Astrocyte of the cerebellum (primary cell): Measurements from ENCODE around the gene ZFX.

Experiments used
- DNase-seq: peaks from one replicate; pipeline ENCODE4 v3.0.0-alpha.2; 2011; ENCODE audit warnings: low read depth
- H3K4me3 ChIP-seq: 2 replicates; pipeline ENCODE4 v1.5.1; 2011; ENCODE audit warnings: mild to moderate bottlenecking, low read depth, low read length, moderate library complexity
- in situ Hi-C: cut with HindIII; loops from 2 replicates; pipeline ENCODE4 v1.10.0; 2017; ENCODE audit warnings: low sequenced_read_pairs
- TF ChIP-seq, protein P1 (sequence below): IDR thresholded peaks from 2 replicates; pipeline ENCODE4 v1.5.1; 2012; ENCODE audit warnings: low read length, low read depth, moderate library complexity, mild to moderate bottlenecking; ENCODE audit errors: missing control alignments

ZFX gene

DNA sequence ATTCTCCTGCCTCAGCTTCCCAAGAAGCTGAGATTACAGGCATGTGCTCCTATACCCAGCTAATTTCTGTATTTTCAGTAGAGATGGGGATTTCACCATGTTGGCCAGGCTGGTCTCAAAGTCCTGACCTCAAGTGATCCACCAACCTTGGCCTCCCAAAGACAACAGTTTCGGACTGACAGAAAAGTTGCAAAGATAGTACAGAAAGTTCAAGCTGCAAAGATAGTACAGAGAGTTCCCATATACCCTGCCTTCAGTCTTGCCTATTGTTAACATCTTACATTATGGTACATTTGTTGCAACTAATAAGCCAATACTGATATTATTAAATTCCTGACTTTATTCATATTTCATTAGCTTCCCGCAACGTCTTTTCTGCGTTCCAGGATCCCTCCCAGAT, 98.5 kb downstream of the ZFX start:
- no peak for DNase-seq
- TF ChIP-seq, protein P1, sequence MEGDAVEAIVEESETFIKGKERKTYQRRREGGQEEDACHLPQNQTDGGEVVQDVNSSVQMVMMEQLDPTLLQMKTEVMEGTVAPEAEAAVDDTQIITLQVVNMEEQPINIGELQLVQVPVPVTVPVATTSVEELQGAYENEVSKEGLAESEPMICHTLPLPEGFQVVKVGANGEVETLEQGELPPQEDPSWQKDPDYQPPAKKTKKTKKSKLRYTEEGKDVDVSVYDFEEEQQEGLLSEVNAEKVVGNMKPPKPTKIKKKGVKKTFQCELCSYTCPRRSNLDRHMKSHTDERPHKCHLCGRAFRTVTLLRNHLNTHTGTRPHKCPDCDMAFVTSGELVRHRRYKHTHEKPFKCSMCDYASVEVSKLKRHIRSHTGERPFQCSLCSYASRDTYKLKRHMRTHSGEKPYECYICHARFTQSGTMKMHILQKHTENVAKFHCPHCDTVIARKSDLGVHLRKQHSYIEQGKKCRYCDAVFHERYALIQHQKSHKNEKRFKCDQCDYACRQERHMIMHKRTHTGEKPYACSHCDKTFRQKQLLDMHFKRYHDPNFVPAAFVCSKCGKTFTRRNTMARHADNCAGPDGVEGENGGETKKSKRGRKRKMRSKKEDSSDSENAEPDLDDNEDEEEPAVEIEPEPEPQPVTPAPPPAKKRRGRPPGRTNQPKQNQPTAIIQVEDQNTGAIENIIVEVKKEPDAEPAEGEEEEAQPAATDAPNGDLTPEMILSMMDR = no peak
- in situ Hi-C loops = no loop called here
- H3K4me3 ChIP-seq = no peak overlapping the region

DNA sequence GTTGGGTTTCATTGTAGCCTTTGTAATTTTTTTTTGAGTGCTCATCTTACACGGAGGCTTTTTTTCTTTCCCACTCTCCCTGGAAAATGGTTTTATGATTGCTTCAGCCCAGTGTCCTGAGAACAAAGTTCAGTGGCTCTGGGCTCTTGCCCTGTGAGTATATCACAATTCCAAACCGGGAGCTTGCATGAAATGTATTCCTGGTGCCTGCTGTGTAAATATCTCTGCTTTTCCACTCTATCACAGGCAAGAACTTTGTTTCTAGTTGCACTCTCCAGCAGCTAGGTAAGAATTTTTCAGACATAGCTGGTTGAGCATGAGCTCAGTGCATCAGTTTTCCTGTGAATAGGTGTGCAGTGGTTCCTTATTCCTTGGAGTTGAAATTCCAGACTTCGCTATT, 103.5 kb downstream of the ZFX start:
- H3K4me3 ChIP-seq = no peak overlapping the region
- TF ChIP-seq, protein P1 = no peak
- in situ Hi-C loops = no loop called here
- no peak for DNase-seq

DNA sequence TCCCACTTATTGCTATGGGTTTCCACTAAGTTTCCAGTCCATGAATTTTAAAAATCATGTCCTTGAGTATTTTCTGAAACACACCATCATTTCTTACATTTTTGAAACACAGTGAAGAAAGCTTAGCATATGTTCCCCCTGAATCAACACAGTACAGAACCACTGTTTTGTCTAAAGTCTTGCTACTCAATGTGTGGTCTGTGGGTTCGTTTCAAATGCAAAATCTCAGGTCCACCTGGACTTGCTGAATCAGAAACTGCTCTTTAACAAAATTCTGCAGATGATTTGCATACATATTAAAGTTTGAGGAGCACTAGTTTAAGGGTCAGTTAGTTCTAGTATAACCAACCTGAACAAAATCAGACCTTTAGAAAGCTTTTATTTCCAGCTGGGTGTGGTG, 103.9 kb downstream of the ZFX start:
- no peak for DNase-seq

DNA sequence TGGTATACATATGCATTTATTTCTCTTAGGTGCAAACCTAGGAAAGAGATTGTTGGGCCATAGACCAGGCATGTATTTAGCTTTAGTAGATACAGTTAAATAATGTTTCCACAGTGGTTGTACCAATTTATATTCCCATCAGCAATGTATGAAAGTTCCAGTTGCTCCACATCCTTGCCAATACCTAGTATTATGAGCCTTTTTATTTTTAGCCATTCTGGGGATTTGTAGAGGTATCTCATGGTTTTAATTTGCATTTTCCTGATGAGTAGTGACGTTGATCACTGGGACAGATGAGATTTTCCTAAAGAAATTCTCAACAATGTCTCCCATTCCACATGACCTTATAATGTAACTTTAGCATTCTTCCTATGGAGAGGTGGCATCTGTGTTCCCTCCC, 107.5 kb downstream of the ZFX start:
- TF ChIP-seq, protein P1 = no peak
- in situ Hi-C loops = no loop called here
- H3K4me3 ChIP-seq = no peak overlapping the region
- DNase-seq = no peak

More for the DNA sequence above, 103.9 kb downstream of the ZFX start:
- in situ Hi-C loops = no loop called here
- no peak overlapping the region for H3K4me3 ChIP-seq
- TF ChIP-seq, protein P1 = no peak

DNA sequence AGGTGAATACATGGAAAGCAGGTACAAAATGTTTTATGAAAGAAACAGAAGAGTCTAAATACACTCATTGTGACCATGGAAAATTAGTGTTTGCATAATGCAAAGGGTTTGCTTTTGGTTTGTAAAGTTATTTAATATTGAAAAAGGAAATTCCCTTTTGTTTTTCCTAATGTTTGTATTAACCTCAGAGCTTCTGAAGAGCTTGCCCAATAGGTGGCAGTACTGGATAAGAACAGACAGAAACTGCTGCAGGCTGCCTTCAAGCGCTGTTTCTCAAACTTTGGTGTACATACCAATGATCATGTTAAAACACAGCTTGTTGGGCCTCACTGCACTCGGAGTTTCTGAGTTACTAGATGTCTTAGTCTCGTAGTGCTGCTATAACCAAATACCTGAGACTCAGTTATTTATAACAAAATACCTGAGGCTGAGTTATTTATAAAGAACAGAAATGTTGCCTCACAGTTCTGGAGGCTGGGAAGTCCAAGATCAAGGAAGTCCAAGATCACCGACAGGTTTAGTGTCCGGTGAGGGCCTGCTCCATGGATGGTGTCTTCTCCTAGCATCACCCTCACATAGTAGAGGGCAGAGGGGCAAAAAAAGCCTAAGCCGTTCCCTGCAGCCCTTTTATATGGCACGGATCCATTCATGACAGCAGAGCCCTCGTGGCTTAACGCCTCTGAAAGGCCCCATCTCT, 110.2 kb downstream of the ZFX start:
- in situ Hi-C loops = no loop called here
- H3K4me3 ChIP-seq = no peak overlapping the region
- DNase-seq = peak; percentile 62
- TF ChIP-seq, protein P1 = peak; percentile 70

DNA sequence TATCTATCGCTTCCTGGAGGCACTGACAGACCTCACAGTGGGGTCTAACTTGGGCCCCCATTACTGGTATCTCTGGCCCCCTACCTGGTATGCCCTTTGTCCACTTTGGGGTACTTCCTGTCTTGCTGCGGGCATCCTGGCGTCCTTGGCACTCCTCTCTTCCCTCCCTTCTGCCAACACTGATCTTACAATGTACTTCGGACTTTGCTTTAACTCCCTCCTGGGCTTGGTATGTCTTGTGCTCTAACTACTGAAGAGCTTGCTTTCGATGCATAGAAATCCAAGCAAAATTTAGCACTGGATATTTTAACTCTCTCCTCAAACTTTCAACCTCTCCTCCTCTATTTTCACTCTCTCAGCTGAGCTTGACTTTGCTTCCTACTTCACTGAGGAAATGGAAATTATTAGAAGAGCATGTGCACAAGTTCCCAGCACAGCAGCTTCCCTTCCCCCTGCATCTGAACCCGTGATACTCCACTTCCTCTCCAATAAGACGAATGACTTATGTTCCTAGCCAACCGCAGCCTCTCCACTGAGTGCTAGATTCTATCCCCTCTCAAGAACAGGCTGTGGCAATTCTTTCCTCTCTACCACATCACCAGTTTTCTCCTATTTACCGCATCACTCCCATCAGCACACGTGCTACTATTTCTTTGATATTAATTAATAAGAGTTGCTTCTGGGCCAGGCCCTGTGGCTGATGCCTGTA, 111.5 kb downstream of the ZFX start:
- no peak for DNase-seq
- no peak overlapping the region for H3K4me3 ChIP-seq
- in situ Hi-C loops = no loop called here
- TF ChIP-seq, protein P1 = no peak
